Osteoblast (primary cell): Measurements from ENCODE around the gene FGF12. TPM values are rescaled to one million over a fixed set of nuclear protein-coding genes. Genes with fewer than 3 reads are reported as not detected.

ENCODE experiments used
- DNase-seq: peaks from one replicate; pipeline ENCODE4 v3.0.0; 2011; ENCODE audit warnings: low spot score, mixed read lengths; ENCODE audit not compliant: insufficient read length; ENCODE audit errors: missing footprints
- H2AFZ ChIP-seq: 2 replicates; pipeline ENCODE4 v1.6.0; 2011; ENCODE audit warnings: mild to moderate bottlenecking, low read length
- H3K27ac ChIP-seq: 2 replicates; pipeline ENCODE4 v1.5.1; 2011; ENCODE audit warnings: mild to moderate bottlenecking, low read depth, low read length, moderate library complexity
- H3K27me3 ChIP-seq: 2 replicates; pipeline ENCODE4 v1.6.0; 2012; ENCODE audit warnings: mild to moderate bottlenecking, control low read depth, inconsistent platforms, low read length, moderate library complexity; ENCODE audit not compliant: insufficient read depth
- H3K36me3 ChIP-seq: 2 replicates; pipeline ENCODE4 v1.5.1; 2011; ENCODE audit warnings: mild to moderate bottlenecking, low read length, control low read depth, moderate library complexity; ENCODE audit not compliant: insufficient read depth
- H3K4me1 ChIP-seq: 2 replicates; pipeline ENCODE4 v1.5.1; 2011; ENCODE audit warnings: mild to moderate bottlenecking, low read length, control low read depth, moderate library complexity; ENCODE audit not compliant: insufficient read depth
- H3K4me2 ChIP-seq: 2 replicates; pipeline ENCODE4 v1.6.0; 2011; ENCODE audit warnings: mild to moderate bottlenecking, low read length; ENCODE audit not compliant: insufficient read depth
- H3K4me3 ChIP-seq: fragments of 200-600 bp; sonication (generic); 3 replicates; pipeline ENCODE4 v1.5.1; 2012; ENCODE audit warnings: mild to moderate bottlenecking, low read length, inconsistent platforms; ENCODE audit not compliant: insufficient read depth
- H3K79me2 ChIP-seq: 2 replicates; pipeline ENCODE4 v1.6.0; 2012; ENCODE audit warnings: mild to moderate bottlenecking, low read length, control low read depth, inconsistent platforms; ENCODE audit not compliant: insufficient read depth
- H3K9me3 ChIP-seq: 2 replicates; pipeline ENCODE4 v1.5.1; 2011; ENCODE audit warnings: low read depth, low read length, control low read depth
- H4K20me1 ChIP-seq: 2 replicates; pipeline ENCODE4 v1.6.0; 2012; ENCODE audit warnings: mild to moderate bottlenecking, low read length, control low read depth; ENCODE audit not compliant: insufficient read depth
- total RNA-seq: library from RNA; depleted of rRNA; stranded (reverse); fragments of >200 nt; gene quantifications from 2 replicates; pipeline ENCODE4 v1.2.3, GENCODE V29; 2012
- TF ChIP-seq, protein P1 (sequence below): IDR thresholded peaks from 2 replicates; pipeline ENCODE4 v1.5.1; 2011; ENCODE audit warnings: mild to moderate bottlenecking, low read depth, low read length, moderate library complexity; ENCODE audit errors: extremely low read depth

Gene FGF12
- total RNA-seq, 1 donor, result not detected

DNA sequence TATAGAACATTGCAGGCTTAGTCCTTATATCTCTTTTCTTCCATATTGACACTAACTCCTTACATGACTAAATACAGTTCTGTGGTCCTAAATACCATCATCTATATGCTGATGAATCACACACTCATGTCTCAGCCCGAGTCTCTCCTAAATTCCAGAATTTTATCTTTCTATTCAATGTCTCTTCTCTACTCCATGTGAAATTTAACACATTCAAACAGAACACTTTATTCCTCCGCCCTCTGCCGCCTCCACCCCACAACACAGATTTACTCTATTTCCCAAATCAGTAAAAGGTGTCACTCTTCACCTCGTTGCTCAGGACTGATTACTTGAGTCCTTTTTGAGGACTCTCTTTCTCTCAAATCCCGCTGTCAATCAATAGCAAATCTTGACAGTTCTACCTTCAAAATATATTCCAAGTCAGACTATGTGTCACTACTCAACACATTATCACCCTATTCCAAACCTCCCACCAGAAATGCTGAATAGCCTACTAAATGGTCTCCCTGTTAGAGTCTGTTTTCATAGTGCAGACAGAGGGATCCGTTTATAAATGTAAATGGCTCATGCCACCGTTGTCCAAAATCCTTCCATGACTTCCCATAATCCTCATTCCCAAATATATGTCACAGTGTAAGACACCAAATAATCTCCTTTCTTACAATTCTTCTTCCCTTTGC, 230.3 kb downstream of the FGF12 start:
- no peaks in the 10 kb centered on the region for H3K27me3 ChIP-seq
- no peak overlapping the region for H3K4me3 ChIP-seq
- no peak overlapping the region for H3K27ac ChIP-seq
- no peak overlapping the region for H2AFZ ChIP-seq
- no peak for DNase-seq
- no peaks in the 10 kb centered on the region for H3K36me3 ChIP-seq
- H4K20me1 ChIP-seq, result no peaks in the 10 kb centered on the region
- TF ChIP-seq, protein P1, sequence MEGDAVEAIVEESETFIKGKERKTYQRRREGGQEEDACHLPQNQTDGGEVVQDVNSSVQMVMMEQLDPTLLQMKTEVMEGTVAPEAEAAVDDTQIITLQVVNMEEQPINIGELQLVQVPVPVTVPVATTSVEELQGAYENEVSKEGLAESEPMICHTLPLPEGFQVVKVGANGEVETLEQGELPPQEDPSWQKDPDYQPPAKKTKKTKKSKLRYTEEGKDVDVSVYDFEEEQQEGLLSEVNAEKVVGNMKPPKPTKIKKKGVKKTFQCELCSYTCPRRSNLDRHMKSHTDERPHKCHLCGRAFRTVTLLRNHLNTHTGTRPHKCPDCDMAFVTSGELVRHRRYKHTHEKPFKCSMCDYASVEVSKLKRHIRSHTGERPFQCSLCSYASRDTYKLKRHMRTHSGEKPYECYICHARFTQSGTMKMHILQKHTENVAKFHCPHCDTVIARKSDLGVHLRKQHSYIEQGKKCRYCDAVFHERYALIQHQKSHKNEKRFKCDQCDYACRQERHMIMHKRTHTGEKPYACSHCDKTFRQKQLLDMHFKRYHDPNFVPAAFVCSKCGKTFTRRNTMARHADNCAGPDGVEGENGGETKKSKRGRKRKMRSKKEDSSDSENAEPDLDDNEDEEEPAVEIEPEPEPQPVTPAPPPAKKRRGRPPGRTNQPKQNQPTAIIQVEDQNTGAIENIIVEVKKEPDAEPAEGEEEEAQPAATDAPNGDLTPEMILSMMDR, result no peak
- H3K4me1 ChIP-seq, result no peaks in the 10 kb centered on the region
- no peaks in the 10 kb centered on the region for H3K9me3 ChIP-seq
- no peak overlapping the region for H3K4me2 ChIP-seq
- no peaks in the 10 kb centered on the region for H3K79me2 ChIP-seq

DNA sequence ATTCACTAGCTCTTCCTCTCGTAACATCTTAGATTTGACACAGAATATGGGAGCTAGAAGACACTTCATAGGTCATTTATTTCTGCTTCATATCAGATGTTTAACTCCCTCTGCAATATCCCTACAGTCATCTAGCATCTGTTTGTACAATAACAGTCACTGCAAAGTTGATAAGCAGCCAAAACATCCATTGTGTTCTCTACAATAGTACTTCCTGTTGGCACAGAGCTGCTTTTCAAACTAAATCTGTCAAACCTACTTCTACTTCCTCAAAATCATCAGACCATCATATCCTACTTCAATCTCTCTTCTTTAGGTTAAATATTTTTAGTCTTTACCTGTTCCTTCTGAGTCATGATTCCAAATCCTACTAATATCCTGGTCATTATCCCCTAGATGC, 233.2 kb downstream of the FGF12 start:
- DNase-seq, result no peak
- TF ChIP-seq, protein P1, result no peak

GRCh38 chr3:192490720-192491119, 236.6 kb downstream of the FGF12 start:
- TF ChIP-seq, protein P1, result no peak
- Histone ChIP-seq H3K4me1 (no peaks in the 10 kb centered on the region), H3K27me3 (no peaks in the 10 kb centered on the region), H3K9me3 (no peaks in the 10 kb centered on the region), H3K4me2 (no peak overlapping the region), H3K27ac (no peak overlapping the region), H3K4me3 (no peak overlapping the region), H4K20me1 (no peaks in the 10 kb centered on the region), H2AFZ (no peak overlapping the region), H3K36me3 (no peaks in the 10 kb centered on the region), H3K79me2 (no peaks in the 10 kb centered on the region)
- DNase-seq, result no peak

More for the DNA sequence above, 233.2 kb downstream of the FGF12 start:
- Histone ChIP-seq H3K79me2 (no peaks in the 10 kb centered on the region), H3K4me3 (no peak overlapping the region), H3K27me3 (no peaks in the 10 kb centered on the region), H4K20me1 (no peaks in the 10 kb centered on the region), H3K9me3 (no peaks in the 10 kb centered on the region), H3K4me1 (no peaks in the 10 kb centered on the region), H3K27ac (no peak overlapping the region), H3K4me2 (no peak overlapping the region), H2AFZ (no peak overlapping the region), H3K36me3 (no peaks in the 10 kb centered on the region)

GRCh38 chr3:192489579-192489978, 237.8 kb downstream of the FGF12 start:
- no peak for DNase-seq
- TF ChIP-seq, protein P1, result no peak
- H3K36me3 ChIP-seq, result no peaks in the 10 kb centered on the region
- H2AFZ ChIP-seq, result no peak overlapping the region
- no peaks in the 10 kb centered on the region for H4K20me1 ChIP-seq
- H3K9me3 ChIP-seq, result no peaks in the 10 kb centered on the region
- no peak overlapping the region for H3K27ac ChIP-seq
- H3K4me3 ChIP-seq, result no peak overlapping the region
- no peaks in the 10 kb centered on the region for H3K4me1 ChIP-seq
- H3K4me2 ChIP-seq, result no peak overlapping the region
- H3K27me3 ChIP-seq, result no peaks in the 10 kb centered on the region
- no peaks in the 10 kb centered on the region for H3K79me2 ChIP-seq
